ENCODE measurements around the gene GFRA1. TPM values are rescaled to one million over a fixed set of nuclear protein-coding genes. Genes with fewer than 3 reads are reported as not detected.

Gene GFRA1
- total and polyA plus RNA-seq, 8 donors = 0.29 to 83.2 (median 4.6) TPM

DNA sequence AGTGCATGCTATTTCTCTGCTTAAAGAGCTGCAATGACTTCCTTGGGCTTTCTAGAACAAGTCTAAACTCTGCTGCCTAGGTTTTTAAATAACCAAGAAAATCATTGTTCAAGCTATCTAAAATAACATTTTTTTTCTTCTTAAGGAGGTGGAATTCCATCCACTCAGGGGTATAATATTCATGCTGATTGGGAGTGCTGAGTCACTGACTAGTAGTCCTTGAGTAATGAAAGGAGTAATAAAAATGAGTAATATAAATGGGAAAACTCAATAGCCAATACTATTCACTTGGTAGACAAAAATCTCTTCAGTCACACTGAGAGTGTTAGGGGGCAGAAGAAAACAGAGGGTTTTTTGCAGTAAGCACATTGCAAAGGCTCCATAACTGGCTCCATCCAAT, 72.0 kb downstream of the GFRA1 start:
- Histone ChIP-seq H3K27me3 (no peaks in the 10 kb centered on the region), H3K36me3 (no peaks in the 10 kb centered on the region), H3K27ac (no peak overlapping the region), H3K4me1 (no peaks in the 10 kb centered on the region), H3K9me3 (peaks cover 0 to 3% (median under 1%) of the 10 kb centered on the region in 4 donors), H3K4me3 (no peak overlapping the region)
- no peak for DNase-seq
- TF ChIP-seq, protein P1, sequence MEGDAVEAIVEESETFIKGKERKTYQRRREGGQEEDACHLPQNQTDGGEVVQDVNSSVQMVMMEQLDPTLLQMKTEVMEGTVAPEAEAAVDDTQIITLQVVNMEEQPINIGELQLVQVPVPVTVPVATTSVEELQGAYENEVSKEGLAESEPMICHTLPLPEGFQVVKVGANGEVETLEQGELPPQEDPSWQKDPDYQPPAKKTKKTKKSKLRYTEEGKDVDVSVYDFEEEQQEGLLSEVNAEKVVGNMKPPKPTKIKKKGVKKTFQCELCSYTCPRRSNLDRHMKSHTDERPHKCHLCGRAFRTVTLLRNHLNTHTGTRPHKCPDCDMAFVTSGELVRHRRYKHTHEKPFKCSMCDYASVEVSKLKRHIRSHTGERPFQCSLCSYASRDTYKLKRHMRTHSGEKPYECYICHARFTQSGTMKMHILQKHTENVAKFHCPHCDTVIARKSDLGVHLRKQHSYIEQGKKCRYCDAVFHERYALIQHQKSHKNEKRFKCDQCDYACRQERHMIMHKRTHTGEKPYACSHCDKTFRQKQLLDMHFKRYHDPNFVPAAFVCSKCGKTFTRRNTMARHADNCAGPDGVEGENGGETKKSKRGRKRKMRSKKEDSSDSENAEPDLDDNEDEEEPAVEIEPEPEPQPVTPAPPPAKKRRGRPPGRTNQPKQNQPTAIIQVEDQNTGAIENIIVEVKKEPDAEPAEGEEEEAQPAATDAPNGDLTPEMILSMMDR (IDR thresholded peaks at IDR 0.05) = no peak
- TF ChIP-seq POLR2A (IDR thresholded peaks at IDR 0.05) (no peak), POLR2AphosphoS5 (IDR thresholded peaks at IDR 0.05) (no peak), EP300 (IDR thresholded peaks at IDR 0.05) (no peak)
- intact Hi-C loops (cut with DNase I; ENCODE audit: low total_unique reads) = no loop called here

DNA sequence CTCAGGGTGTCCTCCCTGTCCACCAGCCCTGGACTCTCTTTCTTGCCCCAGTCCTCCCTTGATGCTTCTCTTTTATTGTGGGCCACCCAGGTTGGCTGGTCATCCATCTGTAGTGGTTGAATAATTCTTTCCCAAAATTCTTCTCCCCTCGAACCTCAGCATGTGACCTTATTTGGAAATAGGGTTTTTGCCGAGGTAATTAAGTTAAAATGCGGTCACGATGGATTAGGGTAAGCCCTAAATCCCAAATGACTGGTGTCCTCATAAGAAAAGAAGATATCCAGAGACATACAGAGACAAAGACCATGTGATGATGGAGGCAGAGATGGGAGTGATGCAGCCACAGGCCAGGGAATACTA, 74.3 kb downstream of the GFRA1 start:
- no peak for TF ChIP-seq POLR2A (IDR thresholded peaks at IDR 0.05)
- no peak for TF ChIP-seq EP300 (IDR thresholded peaks at IDR 0.05)
- no peak for TF ChIP-seq POLR2AphosphoS5 (IDR thresholded peaks at IDR 0.05)
- TF ChIP-seq, protein P1 (IDR thresholded peaks at IDR 0.05) = no peak
- intact Hi-C loops (cut with DNase I; ENCODE audit: low total_unique reads) = no loop called here
- no peak for DNase-seq
- Histone ChIP-seq H3K4me1 (no peaks in the 10 kb centered on the region), H3K9me3 (peaks cover 0 to 17% (median 10%) of the 10 kb centered on the region in 4 donors), H3K27me3 (no peaks in the 10 kb centered on the region), H3K4me3 (no peak overlapping the region), H3K36me3 (no peaks in the 10 kb centered on the region), H3K27ac (no peak overlapping the region)
- 58 to 78% (median 71%) methylated on average over 4 of the region's 4 CpGs for WGBS, 5 donors

DNA sequence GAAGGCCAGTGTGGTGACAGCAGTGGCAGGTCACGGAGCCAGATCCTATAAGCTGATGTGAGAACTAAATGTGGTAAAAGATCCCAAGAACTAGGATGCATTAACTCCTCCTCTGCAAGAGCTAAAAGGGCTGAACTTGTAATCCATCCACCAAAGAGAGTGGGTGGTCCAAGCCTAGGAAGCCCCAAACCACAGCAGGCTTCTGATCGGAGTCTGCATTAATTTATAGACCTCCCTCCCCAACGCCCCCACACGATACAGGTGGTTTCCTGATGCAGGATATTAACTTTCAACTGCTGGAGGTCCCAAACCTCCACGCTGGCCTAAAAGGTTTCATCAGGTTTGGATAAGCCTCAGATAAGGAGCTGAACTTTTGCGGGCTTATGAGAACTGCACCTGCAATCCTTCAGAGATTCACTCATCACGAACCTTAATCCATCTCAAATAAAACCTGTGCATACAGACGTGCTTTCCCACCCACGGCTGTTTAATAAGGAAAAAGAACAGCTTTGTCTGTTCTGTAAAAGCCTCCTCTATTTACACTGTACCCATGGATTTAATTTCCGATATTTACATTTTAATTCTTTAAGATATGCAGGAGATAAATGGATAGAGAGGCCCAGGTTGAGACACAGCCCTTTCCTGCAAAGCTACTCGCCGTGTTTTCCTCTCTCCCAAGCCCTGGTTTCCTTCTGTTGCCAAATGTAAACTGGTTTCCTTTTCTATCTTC, 74.9 kb downstream of the GFRA1 start:
- H3K4me3 ChIP-seq = no peak overlapping the region
- H3K9me3 ChIP-seq = peaks cover 0 to 17% (median 10%) of the 10 kb centered on the region in 4 donors
- H3K27me3 ChIP-seq = no peaks in the 10 kb centered on the region
- 37 to 54% (median 41%) methylated on average over 12 of the region's 12 CpGs for WGBS, 5 donors
- no peaks in the 10 kb centered on the region for H3K36me3 ChIP-seq
- no peaks in the 10 kb centered on the region for H3K4me1 ChIP-seq
- intact Hi-C loops (cut with DNase I; ENCODE audit: low total_unique reads) = no loop called here
- DNase-seq = no peak
- no peak for TF ChIP-seq POLR2AphosphoS5 (IDR thresholded peaks at IDR 0.05)
- no peak overlapping the region for H3K27ac ChIP-seq

DNA sequence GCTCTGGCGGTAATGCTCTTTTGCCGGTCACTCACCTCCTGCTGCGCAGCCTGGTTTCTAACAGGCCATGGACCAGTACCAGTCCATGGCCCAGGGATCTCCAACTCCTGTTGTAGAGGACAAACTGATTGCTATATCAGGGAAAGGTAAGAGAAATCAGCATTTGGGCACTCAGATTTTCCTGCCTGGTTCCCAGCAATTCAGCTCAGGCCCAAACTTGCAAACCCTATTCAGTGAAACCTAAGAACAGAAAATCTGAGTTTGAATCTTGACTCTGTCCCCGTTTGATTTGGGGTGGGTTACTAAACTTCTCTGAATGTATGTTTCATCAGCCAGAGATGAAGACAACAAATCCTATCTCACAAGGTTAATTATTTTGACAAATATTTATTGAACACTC, 77.4 kb downstream of the GFRA1 start:
- H3K4me3 ChIP-seq = no peak overlapping the region
- 87 to 96% (median 96%) methylated on average over 4 of the region's 4 CpGs for WGBS, 5 donors

More for the DNA sequence above, 77.4 kb downstream of the GFRA1 start:
- no peak for TF ChIP-seq EP300 (IDR thresholded peaks at IDR 0.05)
- no peak for TF ChIP-seq POLR2AphosphoS5 (IDR thresholded peaks at IDR 0.05)
- TF ChIP-seq POLR2A (IDR thresholded peaks at IDR 0.05) = no peak
- TF ChIP-seq, protein P1 (IDR thresholded peaks at IDR 0.05) = no peak
- peaks cover 0 to 17% (median 10%) of the 10 kb centered on the region in 4 donors for H3K9me3 ChIP-seq
- intact Hi-C loops (cut with DNase I; ENCODE audit: low total_unique reads) = no loop called here
- no peak overlapping the region for H3K27ac ChIP-seq
- no peaks in the 10 kb centered on the region for H3K4me1 ChIP-seq
- H3K27me3 ChIP-seq = no peaks in the 10 kb centered on the region
- H3K36me3 ChIP-seq = no peaks in the 10 kb centered on the region
- no peak for DNase-seq
